K562 (cell line): Measurements from ENCODE around the gene ZNF865.

ENCODE experiments used
- GABPB1 ChIP-seq: sonication (generic); formaldehyde crosslinking; IDR thresholded peaks from 2 replicates; pipeline ENCODE4 v1.8.0; 2022; ENCODE audit warnings: mild to moderate bottlenecking, missing genetic modification reagents
- ZNF143 ChIP-seq: sonication (generic); formaldehyde crosslinking; IDR thresholded peaks from 2 replicates; pipeline ENCODE4 v1.9.0; 2022; ENCODE audit warnings: mild to moderate bottlenecking, missing genetic modification reagents

DNA sequence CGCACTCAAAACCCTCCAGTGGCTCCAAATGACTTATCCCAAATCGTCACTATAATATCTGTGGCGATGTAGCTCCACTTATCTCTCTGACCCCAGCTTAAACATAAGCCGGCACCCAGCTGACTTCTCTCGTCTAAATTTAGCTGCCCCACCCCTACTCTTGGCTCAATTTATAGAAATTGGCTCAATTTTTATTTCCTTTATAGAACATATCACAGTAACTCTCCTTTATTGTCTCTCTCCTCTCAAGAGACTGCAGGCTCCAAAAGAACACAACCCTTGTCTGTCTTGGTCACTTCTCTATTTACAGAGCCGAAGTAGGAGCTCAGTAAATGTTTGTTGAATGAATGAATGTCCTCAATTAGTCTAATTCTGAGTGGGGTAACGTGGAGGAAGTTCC is 18.1 kb downstream of the ZNF865 start:
- no peak for TF ChIP-seq GABPB1
- TF ChIP-seq ZNF143 (CRISPR knock-in tag): no peak
